Transverse colon (tissue), 4 donors: ENCODE results near the gene NDUFA12. TPM values are rescaled to one million over a fixed set of nuclear protein-coding genes. Genes with fewer than 3 reads are reported as not detected.

Source experiments
- DNase-seq: peaks from one replicate; pipeline ENCODE4 v3.0.0-alpha.2; 2019
- H3K27ac ChIP-seq, 4 donors: fragments of 200-600 bp; sonication (generic); 2 replicates each; pipeline ENCODE4 v1.5.1; 2016 to 2018; ENCODE audit warnings: inconsistent platforms in 4 of 4
- H3K27me3 ChIP-seq: fragments of 200-600 bp; sonication (generic); 2 replicates; pipeline ENCODE4 v1.5.1; 2017; ENCODE audit warnings: inconsistent platforms
- H3K36me3 ChIP-seq, 4 donors: fragments of 200-600 bp; sonication (generic); 2 replicates each; pipeline ENCODE4 v1.5.1; 2017 to 2019; ENCODE audit warnings: inconsistent platforms in 4 of 4
- H3K4me1 ChIP-seq, 4 donors: fragments of 200-600 bp; sonication (generic); 2 replicates each; pipeline ENCODE4 v1.5.1; 2017 to 2020; ENCODE audit warnings: inconsistent platforms in 4 of 4
- H3K4me3 ChIP-seq, 4 donors: fragments of 200-600 bp; sonication (generic); 1 replicate in 1 of 4; 2 replicates in 3 of 4; pipeline versions ENCODE4 v1.5.1 to v1.6.1; 2017 to 2019; ENCODE audit warnings: inconsistent platforms in 4 of 4
- H3K9me3 ChIP-seq, 2 donors: fragments of 200-600 bp; sonication (generic); 2 replicates each; pipeline ENCODE4 v1.5.1; 2017 to 2019; ENCODE audit warnings: inconsistent platforms in 2 of 2
- CTCF ChIP-seq, 5 experiments: fragments of 200-600 bp in 3 of 5; fragments of 450-650 bp in 2 of 5; sonication (generic) in 3 of 5; IDR thresholded peaks; 1 replicate in 2 of 5; 2 replicates in 3 of 5; pipeline ENCODE4 v1.5.1; 2016 to 2017; ENCODE audit warnings: antibody characterized with exemption in 5 of 5, inconsistent platforms in 3 of 5, mild to moderate bottlenecking in 2 of 5, moderate library complexity in 1 of 5
- EP300 ChIP-seq: sonication (generic); formaldehyde crosslinking; IDR thresholded peaks from one replicate; pipeline ENCODE4 v1.6.1; 2017; ENCODE audit warnings: antibody characterized with exemption, low read depth
- POLR2A ChIP-seq: fragments of 450-650 bp; IDR thresholded peaks from one replicate; pipeline ENCODE4 v1.6.1; 2016; ENCODE audit warnings: antibody characterized with exemption, mild to moderate bottlenecking, moderate library complexity
- POLR2AphosphoS5 ChIP-seq, 3 donors: sonication (generic); formaldehyde crosslinking; IDR thresholded peaks; one replicate each; pipeline ENCODE4 v1.6.1; 2016; ENCODE audit warnings: antibody characterized with exemption in 3 of 3
- WGBS, 2 donors: methylation state at CpG; one replicate each; pipeline ENCODE4 v1.1.5; 2018; ENCODE audit warnings: low coverage in 1 of 2; 5-methylcytosine and 5-hydroxymethylcytosine counted together
- in situ Hi-C, 4 donors: fragments of 200-750 bp; cut with MboI; loops; one replicate each; pipeline versions ENCODE4 v1.15.0 to v1.15.1; 2017; ENCODE audit warnings: low sequenced_read_pairs in 3 of 4, low pct_ligation_motif_present in 1 of 4, low pct_unique_long_range_greater_than_20kb in 1 of 4
- intact Hi-C: fragments of 100-400 bp; cut with DNase I; formaldehyde crosslinking; loops from one replicate; pipeline ENCODE4 v1.15.1; 2023; ENCODE audit warnings: low total_unique reads
- total RNA-seq, 4 donors: library from RNA; depleted of rRNA; stranded (reverse); fragments of >200 nt; gene quantifications; one replicate each; pipeline ENCODE4 v1.1.0, GENCODE V29; 2016

NDUFA12 gene
- total RNA-seq, 4 donors from 2014 or later: 4.4 to 155 (median 69.2) TPM

- TF ChIP-seq POLR2AphosphoS5 (IDR thresholded peaks at IDR 0.05): peak in 2 of 3 donors; percentile 81 to 83
- TF ChIP-seq CTCF (IDR thresholded peaks at IDR 0.05): no peak
- TF ChIP-seq EP300: peak; percentile 94
- Histone ChIP-seq H3K4me3 (no peak overlapping the region), H3K9me3 (no peaks in the 10 kb centered on the region), H3K4me1 (peaks cover 8 to 25% (median 14%) of the 10 kb centered on the region in 4 donors), H3K36me3 (no peaks in the 10 kb centered on the region), H3K27me3 (no peaks in the 10 kb centered on the region), H3K27ac (peak overlapping the region; percentile 70 to 80 (median 76))
- intact Hi-C loops (no loop called here), in situ Hi-C loops (no loop called here)
- peak; percentile 54 for DNase-seq
- WGBS, 2 donors: 0% methylated on average over 1 of the region's 1 CpG
Observed at GRCh38 chr12:94954029-94954685, 49.3 kb downstream of the NDUFA12 start.

- Histone ChIP-seq H3K4me3 (no peak overlapping the region), H3K36me3 (no peaks in the 10 kb centered on the region), H3K4me1 (peaks cover 8 to 25% (median 14%) of the 10 kb centered on the region in 4 donors), H3K9me3 (no peaks in the 10 kb centered on the region), H3K27ac (no peak overlapping the region), H3K27me3 (no peaks in the 10 kb centered on the region)
- TF ChIP-seq EP300: no peak
- no peak for TF ChIP-seq CTCF (IDR thresholded peaks at IDR 0.05)
- no peak for TF ChIP-seq POLR2A
- no peak for TF ChIP-seq POLR2AphosphoS5 (IDR thresholded peaks at IDR 0.05)
- no peak for DNase-seq
- 50 to 53% methylated on average over 2 of the region's 2 CpGs for WGBS, 2 donors
- intact Hi-C loops (no loop called here), in situ Hi-C loops (no loop called here)
Observed at GRCh38 chr12:94952325-94952724, 51.2 kb downstream of the NDUFA12 start.

GRCh38 chr12:94951071-94951934, 52.2 kb downstream of the NDUFA12 start:
- WGBS, 2 donors: 73 to 80% methylated on average over 5 to 7 of the region's 7 CpGs
- in situ Hi-C loops: no loop called here
- TF ChIP-seq POLR2AphosphoS5 (IDR thresholded peaks at IDR 0.05) (no peak), EP300 (no peak), CTCF (IDR thresholded peaks at IDR 0.05) (no peak), POLR2A (no peak)
- Histone ChIP-seq H3K4me1 (peaks cover 8 to 25% (median 14%) of the 10 kb centered on the region in 4 donors), H3K36me3 (no peaks in the 10 kb centered on the region), H3K27ac (no peak overlapping the region), H3K4me3 (no peak overlapping the region), H3K9me3 (no peaks in the 10 kb centered on the region), H3K27me3 (no peaks in the 10 kb centered on the region)
- intact Hi-C loops: no loop called here
- no peak for DNase-seq

- in situ Hi-C loops: no loop called here
Observed at GRCh38 chr12:94948232-94948810, 55.2 kb downstream of the NDUFA12 start.

More at GRCh38 chr12:94948232-94948810, 55.2 kb downstream of the NDUFA12 start:
- Histone ChIP-seq H3K4me1 (peaks cover 4 to 9% (median 6%) of the 10 kb centered on the region in 4 donors), H3K27ac (no peak overlapping the region), H3K9me3 (no peaks in the 10 kb centered on the region), H3K36me3 (no peaks in the 10 kb centered on the region), H3K27me3 (no peaks in the 10 kb centered on the region), H3K4me3 (no peak overlapping the region)
- no peak for TF ChIP-seq POLR2AphosphoS5 (IDR thresholded peaks at IDR 0.05)
- TF ChIP-seq EP300: no peak
- TF ChIP-seq POLR2A: no peak
- no peak for TF ChIP-seq CTCF (IDR thresholded peaks at IDR 0.05)
- no peak for DNase-seq
- 77 to 100% methylated on average over 2 to 6 of the region's 6 CpGs for WGBS, 2 donors
- intact Hi-C loops: no loop called here
